ENCODE measurements around the gene GALNT7.

Gene GALNT7

DNA sequence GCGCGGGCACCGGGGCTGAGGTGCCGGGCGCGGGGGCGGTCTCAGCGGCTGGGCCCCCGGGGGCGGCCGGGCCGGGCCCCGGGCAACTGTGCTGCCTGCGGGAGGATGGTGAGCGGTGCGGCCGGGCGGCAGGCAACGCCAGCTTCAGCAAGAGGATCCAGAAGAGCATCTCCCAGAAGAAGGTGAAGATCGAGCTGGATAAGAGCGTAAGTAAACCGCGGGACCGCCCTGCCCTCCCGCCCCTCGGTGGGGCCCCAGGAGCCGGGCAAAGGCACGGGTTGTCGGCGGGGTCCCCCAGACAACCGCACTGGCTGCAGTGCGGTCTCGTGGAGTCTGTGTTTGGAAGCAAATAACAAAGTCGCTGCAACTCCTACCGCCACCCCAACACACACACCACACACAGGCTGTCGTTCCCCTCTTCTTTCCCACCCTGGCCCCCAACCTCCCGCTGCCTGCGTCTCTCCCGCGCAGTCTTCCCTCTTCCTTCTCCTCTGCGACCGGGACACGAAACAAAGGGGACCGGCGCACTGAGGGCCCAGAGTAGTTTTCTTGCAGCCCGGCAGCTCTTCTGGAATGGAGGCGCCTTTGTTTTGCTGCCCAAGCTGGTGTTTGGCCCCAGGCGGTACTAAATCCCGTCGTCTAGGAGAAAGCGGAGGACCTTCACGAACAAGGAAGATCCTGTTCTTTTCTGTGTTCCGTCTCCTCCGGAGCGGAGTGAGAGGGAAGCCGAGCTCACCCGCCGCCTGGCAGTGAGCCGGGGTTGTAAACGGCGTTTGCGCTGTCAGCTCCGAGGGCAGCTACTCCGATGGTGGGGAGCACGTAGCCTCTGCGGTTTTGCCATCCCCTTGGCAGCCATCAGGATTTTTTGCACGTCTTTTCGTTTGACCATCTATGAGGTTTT lies 202.9 kb downstream of the GALNT7 start:
- TF ChIP-seq, protein P1, sequence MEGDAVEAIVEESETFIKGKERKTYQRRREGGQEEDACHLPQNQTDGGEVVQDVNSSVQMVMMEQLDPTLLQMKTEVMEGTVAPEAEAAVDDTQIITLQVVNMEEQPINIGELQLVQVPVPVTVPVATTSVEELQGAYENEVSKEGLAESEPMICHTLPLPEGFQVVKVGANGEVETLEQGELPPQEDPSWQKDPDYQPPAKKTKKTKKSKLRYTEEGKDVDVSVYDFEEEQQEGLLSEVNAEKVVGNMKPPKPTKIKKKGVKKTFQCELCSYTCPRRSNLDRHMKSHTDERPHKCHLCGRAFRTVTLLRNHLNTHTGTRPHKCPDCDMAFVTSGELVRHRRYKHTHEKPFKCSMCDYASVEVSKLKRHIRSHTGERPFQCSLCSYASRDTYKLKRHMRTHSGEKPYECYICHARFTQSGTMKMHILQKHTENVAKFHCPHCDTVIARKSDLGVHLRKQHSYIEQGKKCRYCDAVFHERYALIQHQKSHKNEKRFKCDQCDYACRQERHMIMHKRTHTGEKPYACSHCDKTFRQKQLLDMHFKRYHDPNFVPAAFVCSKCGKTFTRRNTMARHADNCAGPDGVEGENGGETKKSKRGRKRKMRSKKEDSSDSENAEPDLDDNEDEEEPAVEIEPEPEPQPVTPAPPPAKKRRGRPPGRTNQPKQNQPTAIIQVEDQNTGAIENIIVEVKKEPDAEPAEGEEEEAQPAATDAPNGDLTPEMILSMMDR (IDR thresholded peaks at IDR 0.05; ENCODE audit: extremely low read depth, missing control alignments) = no peak
- DNase-seq (ENCODE audit: low spot score) = peak; percentile 42
